ENCODE results near the gene BTBD17.

Gene BTBD17

GRCh38 chr17:74353446-74354060 is 8.1 kb downstream of the BTBD17 start:
- no peak for DNase-seq (ENCODE audit: low read depth)
- TF ChIP-seq, protein P1, sequence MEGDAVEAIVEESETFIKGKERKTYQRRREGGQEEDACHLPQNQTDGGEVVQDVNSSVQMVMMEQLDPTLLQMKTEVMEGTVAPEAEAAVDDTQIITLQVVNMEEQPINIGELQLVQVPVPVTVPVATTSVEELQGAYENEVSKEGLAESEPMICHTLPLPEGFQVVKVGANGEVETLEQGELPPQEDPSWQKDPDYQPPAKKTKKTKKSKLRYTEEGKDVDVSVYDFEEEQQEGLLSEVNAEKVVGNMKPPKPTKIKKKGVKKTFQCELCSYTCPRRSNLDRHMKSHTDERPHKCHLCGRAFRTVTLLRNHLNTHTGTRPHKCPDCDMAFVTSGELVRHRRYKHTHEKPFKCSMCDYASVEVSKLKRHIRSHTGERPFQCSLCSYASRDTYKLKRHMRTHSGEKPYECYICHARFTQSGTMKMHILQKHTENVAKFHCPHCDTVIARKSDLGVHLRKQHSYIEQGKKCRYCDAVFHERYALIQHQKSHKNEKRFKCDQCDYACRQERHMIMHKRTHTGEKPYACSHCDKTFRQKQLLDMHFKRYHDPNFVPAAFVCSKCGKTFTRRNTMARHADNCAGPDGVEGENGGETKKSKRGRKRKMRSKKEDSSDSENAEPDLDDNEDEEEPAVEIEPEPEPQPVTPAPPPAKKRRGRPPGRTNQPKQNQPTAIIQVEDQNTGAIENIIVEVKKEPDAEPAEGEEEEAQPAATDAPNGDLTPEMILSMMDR (IDR thresholded peaks at IDR 0.05; ENCODE audit: insufficient read depth, low read depth, low read length, missing control alignments), result no peak
- H3K4me3 ChIP-seq (ENCODE audit: low read depth, low read length), result no peak overlapping the region

DNA sequence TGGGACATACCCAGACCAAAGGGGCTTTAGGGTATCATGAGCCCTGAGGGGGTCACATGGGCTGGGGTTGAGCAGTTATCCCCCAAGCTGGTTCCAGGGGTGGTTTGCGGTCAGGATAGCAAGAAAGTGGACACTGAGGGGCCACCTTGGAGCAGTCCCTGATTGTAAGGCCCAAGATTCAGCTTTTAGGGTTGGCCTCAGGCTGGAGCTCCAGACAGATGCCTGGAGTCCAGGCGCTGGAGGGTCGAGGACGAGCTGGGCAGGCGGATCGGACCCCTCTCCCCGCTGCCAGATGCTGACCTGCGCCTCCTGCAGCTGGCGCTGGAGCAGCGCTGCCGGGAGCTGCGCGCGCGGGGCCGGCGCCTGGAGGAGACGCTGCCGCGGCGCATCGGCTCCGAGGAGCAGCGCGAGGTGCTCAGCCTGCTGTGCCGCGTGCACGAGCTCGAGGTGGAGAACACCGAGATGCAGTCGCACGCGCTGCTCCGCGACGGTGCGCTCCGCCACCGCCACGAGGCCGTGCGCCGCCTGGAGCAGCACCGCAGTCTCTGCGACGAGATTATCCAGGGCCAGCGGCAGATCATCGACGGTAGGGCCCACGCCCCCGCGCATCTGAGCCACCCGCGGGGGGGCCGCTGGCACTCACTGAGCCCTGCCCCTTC is 10.0 kb downstream of the BTBD17 start:
- TF ChIP-seq, protein P1 (IDR thresholded peaks at IDR 0.05; ENCODE audit: insufficient read depth, low read depth, low read length, missing control alignments), result no peak

GRCh38 chr17:74350486-74350885 is 11.2 kb downstream of the BTBD17 start:
- DNase-seq (ENCODE audit: low read depth), result no peak
- TF ChIP-seq, protein P1 (IDR thresholded peaks at IDR 0.05; ENCODE audit: insufficient read depth, low read depth, low read length, missing control alignments), result no peak

More for the DNA sequence above, 10.0 kb downstream of the BTBD17 start:
- no peak for DNase-seq (ENCODE audit: low read depth)
- H3K4me3 ChIP-seq (ENCODE audit: low read depth, low read length), result no peak overlapping the region

GRCh38 chr17:74349120-74349519 is 12.5 kb downstream of the BTBD17 start:
- no peak for DNase-seq (ENCODE audit: low read depth)
- TF ChIP-seq, protein P1 (IDR thresholded peaks at IDR 0.05; ENCODE audit: insufficient read depth, low read depth, low read length, missing control alignments), result no peak

More at GRCh38 chr17:74350486-74350885, 11.2 kb downstream of the BTBD17 start:
- H3K4me3 ChIP-seq (ENCODE audit: low read depth, low read length), result no peak overlapping the region

GRCh38 chr17:74347646-74348045 is 14.0 kb downstream of the BTBD17 start:
- H3K4me3 ChIP-seq (ENCODE audit: low read depth, low read length), result no peak overlapping the region
- TF ChIP-seq, protein P1 (IDR thresholded peaks at IDR 0.05; ENCODE audit: insufficient read depth, low read depth, low read length, missing control alignments), result no peak
- no peak for DNase-seq (ENCODE audit: low read depth)

More at GRCh38 chr17:74349120-74349519, 12.5 kb downstream of the BTBD17 start:
- no peak overlapping the region for H3K4me3 ChIP-seq (ENCODE audit: low read depth, low read length)

DNA sequence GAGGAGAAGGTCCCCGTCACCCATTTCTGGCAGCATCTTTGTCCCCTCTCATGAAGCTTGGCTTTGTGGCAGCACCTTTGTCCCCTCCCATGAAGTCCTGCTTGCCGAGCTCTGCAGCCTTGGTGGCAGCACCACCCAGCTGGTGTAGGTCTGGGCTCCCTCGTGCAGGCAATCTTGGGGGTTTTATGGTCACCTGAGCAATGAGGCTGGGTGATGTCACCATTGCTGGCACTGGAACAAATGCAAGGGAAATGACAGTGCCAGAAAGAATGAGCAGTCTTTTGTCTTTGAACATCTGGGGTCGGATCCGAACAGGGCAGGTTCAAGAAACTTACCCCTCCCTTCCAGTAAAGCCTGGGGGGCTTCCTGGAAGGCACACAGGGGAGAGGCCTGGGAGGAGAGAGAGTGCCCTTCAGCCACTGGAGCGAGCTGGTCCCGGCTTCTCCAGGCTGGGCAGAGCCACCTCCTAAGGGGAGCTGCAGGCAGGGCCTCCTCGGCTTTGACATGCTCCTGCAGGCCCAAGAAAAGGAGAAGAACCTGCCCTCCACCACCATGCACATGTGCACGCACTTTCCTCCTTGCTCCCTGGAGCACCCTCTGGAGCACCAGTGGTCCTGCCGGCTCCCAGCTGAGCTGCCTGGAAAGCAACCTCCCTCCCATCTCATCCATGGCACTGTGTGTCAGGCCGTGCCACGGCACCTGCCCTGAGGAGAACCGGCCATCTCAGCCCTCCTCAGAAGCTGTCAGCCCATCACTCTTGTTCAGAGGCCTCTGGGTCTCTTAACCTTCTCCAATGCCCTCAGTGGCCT is 16.0 kb downstream of the BTBD17 start:
- TF ChIP-seq, protein P1 (IDR thresholded peaks at IDR 0.05; ENCODE audit: insufficient read depth, low read depth, low read length, missing control alignments), result no peak
- no peak for DNase-seq (ENCODE audit: low read depth)
- no peak overlapping the region for H3K4me3 ChIP-seq (ENCODE audit: low read depth, low read length)
